Central memory CD8-positive, alpha-beta T cell (primary cell): ENCODE results near the gene CDH20.

Experiments
- ATAC-seq: fragments of 150-1000 bp; cut with Tn5 transposase; replicated peaks from 2 replicates; pipeline ENCODE4 v1.10.0; 2022; ENCODE audit warnings: mild to moderate bottlenecking, moderate FRiP score, moderate number of reproducible peaks; ENCODE audit not compliant: poor library complexity, severe bottlenecking; ENCODE audit errors: extremely low read depth
- DNase-seq, 2 donors: peaks; one replicate each; pipeline ENCODE4 v3.0.0; 2021; ENCODE audit warnings: low spot score in 2 of 2
- H3K27ac Mint-ChIP-seq: one replicate; pipeline ENCODE4 v1.8.0; 2022; ENCODE audit warnings: low read depth, mild to moderate bottlenecking, moderate library complexity, mixed read lengths
- H3K27me3 Mint-ChIP-seq: one replicate; pipeline ENCODE4 v1.8.0; 2022; ENCODE audit warnings: mixed read lengths
- H3K36me3 Mint-ChIP-seq: one replicate; pipeline ENCODE4 v1.8.0; 2022; ENCODE audit warnings: mild to moderate bottlenecking, moderate library complexity, mixed read lengths; ENCODE audit not compliant: insufficient read depth
- H3K4me1 Mint-ChIP-seq: one replicate; pipeline ENCODE4 v1.8.0; 2022; ENCODE audit warnings: mixed read lengths
- H3K4me3 Mint-ChIP-seq: one replicate; pipeline ENCODE4 v1.8.0; 2022; ENCODE audit warnings: mild to moderate bottlenecking, moderate library complexity, mixed read lengths
- H3K9me3 Mint-ChIP-seq: one replicate; pipeline ENCODE4 v1.8.0; 2022; ENCODE audit warnings: mixed read lengths

The CDH20 gene

DNA sequence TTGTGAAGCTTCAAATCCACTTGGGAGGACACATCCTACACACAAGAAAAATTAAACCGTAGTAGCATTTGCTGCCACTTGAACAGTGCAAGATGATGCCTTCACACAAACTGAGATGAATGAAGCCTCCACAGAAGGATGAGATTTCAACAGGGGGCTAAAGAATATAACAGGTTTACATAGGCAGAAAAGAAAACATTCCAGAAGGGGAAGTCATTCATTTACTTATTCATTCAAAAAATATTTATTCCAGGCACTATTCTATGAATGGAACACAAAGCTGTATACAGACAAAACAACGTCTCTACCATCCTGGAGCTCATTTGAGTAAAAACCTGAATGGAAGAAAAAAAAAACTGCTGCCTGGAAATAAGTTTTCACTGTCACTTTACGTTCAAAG lies 170.5 kb downstream of the CDH20 start:
- Mint-ChIP-seq H3K4me3 (no peak overlapping the region), H3K27ac (no peak overlapping the region), H3K27me3 (peaks cover 16% of the 10 kb centered on the region), H3K36me3 (no peaks in the 10 kb centered on the region), H3K4me1 (no peaks in the 10 kb centered on the region), H3K9me3 (peaks cover 10% of the 10 kb centered on the region)
- ATAC-seq (no peak), DNase-seq (no peak)

DNA sequence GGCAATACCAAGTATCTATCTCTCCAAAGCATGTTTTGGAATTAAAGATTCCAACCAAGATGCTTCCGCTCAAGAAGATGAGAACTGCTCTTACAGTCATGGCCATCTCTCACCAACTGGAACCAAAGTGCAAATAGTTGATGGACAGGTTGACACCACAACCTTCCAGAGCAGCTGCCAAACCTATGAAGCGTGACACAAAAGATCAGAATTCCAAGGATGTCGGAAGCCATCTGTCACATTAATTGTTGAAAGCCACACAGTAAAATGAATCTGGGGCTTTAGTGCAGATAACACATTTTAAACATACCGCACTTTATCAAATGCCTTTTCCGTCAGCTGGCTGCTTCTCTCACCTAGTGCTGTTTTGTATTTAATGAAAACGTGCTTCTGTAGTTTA lies 195.7 kb downstream of the CDH20 start:
- H3K9me3 Mint-ChIP-seq: no peaks in the 10 kb centered on the region
- H3K27me3 Mint-ChIP-seq: no peaks in the 10 kb centered on the region
- no peak for ATAC-seq
- no peaks in the 10 kb centered on the region for H3K36me3 Mint-ChIP-seq
- no peak for DNase-seq
- no peak overlapping the region for H3K27ac Mint-ChIP-seq
- H3K4me3 Mint-ChIP-seq: no peak overlapping the region
- H3K4me1 Mint-ChIP-seq: no peaks in the 10 kb centered on the region

DNA sequence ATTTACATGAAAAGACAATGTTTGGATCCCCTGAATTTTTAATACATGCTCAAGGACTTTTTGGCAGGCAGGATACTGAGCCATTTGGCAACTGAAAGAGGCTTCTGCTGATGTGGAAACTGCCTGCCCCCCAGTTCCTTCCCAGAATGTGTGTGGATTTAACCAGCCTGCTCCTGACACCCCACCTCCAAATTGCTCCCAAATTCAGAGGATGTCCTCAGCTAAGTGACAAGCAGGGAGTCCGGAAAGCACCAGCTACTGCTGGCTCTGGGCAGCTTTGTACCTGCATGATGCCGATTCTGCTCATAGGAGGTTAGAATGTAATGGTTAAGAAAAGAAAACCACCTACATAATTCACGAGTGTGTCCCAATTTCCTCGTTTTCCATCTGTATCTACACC lies 197.5 kb downstream of the CDH20 start:
- Mint-ChIP-seq H3K27ac (no peak overlapping the region), H3K4me3 (no peak overlapping the region), H3K27me3 (no peaks in the 10 kb centered on the region), H3K9me3 (no peaks in the 10 kb centered on the region), H3K36me3 (no peaks in the 10 kb centered on the region), H3K4me1 (no peaks in the 10 kb centered on the region)
- no peak for DNase-seq
- ATAC-seq: no peak

DNA sequence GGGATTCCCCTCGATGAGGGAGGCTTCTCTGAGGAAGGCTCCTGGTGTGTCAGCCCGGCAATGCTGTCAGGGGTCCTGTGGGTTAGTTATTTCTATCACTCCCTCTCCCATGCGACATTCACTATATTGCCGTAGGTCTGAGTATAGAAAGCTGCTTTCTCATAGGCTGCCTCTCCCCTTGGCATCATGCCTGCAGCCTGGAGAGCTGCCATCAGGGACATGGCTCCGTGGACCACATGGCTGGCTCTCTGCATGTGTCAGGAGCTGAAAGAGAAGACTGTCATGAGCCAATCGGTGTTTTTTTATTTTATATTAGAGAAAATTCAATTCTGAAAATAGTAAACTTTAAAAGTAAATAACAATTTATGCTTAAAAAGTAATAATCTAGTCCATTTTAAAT lies 198.0 kb downstream of the CDH20 start:
- ATAC-seq (no peak), DNase-seq (no peak)
- H3K4me3 Mint-ChIP-seq: no peak overlapping the region
- H3K36me3 Mint-ChIP-seq: no peaks in the 10 kb centered on the region
- no peak overlapping the region for H3K27ac Mint-ChIP-seq
- no peaks in the 10 kb centered on the region for H3K9me3 Mint-ChIP-seq
- H3K27me3 Mint-ChIP-seq: no peaks in the 10 kb centered on the region
- H3K4me1 Mint-ChIP-seq: no peaks in the 10 kb centered on the region

DNA sequence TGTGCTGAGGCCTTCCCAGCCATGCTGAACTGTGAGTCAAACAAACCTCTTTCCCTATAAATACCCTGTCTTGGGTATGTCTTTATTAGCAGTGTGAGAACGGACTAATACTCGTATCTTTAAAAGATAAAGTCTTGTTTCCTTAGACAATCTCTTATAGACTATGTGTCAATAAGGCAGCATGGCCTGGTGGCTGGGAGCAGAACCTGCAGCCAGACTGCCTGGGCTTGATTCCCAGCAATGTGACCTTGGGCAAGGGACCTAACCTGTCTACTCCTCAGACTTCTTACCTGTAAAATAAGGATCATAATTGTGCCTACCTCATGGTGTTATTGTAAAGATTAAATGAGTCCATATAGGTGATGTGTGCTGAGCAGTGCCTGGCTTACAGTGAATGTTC lies 198.7 kb downstream of the CDH20 start:
- H3K9me3 Mint-ChIP-seq: no peaks in the 10 kb centered on the region
- H3K27ac Mint-ChIP-seq: no peak overlapping the region
- no peak for DNase-seq
- H3K4me1 Mint-ChIP-seq: no peaks in the 10 kb centered on the region
- no peak overlapping the region for H3K4me3 Mint-ChIP-seq
- no peak for ATAC-seq
- no peaks in the 10 kb centered on the region for H3K36me3 Mint-ChIP-seq
- no peaks in the 10 kb centered on the region for H3K27me3 Mint-ChIP-seq

DNA sequence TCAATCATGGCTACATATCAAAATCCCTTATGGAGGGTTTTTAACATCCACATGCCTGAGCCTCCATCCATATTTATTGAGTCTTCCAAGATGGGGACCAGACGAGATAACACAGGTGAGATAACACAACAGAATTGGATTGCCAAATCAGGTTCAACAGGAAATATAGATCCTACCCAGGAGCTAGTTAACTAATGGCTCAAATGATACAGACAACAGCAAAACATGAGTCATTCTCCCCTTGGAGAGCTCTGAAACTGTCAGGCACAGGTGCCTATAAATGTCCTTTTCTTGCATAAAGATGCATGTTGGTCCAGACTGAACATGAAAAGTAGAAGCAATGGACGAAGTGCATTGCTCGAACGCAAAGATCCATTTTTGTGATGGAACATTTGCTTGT lies 202.2 kb downstream of the CDH20 start:
- ATAC-seq: no peak
- H3K4me3 Mint-ChIP-seq: no peak overlapping the region
- DNase-seq: no peak
- no peaks in the 10 kb centered on the region for H3K4me1 Mint-ChIP-seq
- no peaks in the 10 kb centered on the region for H3K36me3 Mint-ChIP-seq
- H3K27ac Mint-ChIP-seq: no peak overlapping the region
- no peaks in the 10 kb centered on the region for H3K27me3 Mint-ChIP-seq
- no peaks in the 10 kb centered on the region for H3K9me3 Mint-ChIP-seq

DNA sequence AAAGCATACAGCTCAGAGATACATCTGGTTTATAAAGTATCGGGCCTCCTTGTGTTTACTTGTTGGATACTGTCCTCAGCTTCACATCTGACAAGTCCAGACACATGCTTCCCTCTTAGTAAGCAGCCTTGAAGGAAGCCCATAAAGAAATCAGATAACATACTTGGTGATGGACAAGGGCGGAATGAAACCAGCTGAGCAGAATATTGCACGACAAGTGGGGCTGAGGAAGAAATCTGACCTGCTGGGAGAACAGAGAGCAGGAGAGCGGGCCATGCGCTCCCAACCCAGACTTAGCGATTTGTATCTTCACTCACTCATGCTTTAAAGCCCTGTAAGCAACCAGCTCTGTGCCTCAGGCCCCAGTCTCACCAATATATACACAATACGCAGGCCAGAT lies 208.4 kb downstream of the CDH20 start:
- Mint-ChIP-seq H3K27ac (no peak overlapping the region), H3K36me3 (no peaks in the 10 kb centered on the region), H3K27me3 (peaks cover 11% of the 10 kb centered on the region), H3K4me1 (no peaks in the 10 kb centered on the region), H3K4me3 (no peak overlapping the region), H3K9me3 (no peaks in the 10 kb centered on the region)
- no peak for DNase-seq
- no peak for ATAC-seq

DNA sequence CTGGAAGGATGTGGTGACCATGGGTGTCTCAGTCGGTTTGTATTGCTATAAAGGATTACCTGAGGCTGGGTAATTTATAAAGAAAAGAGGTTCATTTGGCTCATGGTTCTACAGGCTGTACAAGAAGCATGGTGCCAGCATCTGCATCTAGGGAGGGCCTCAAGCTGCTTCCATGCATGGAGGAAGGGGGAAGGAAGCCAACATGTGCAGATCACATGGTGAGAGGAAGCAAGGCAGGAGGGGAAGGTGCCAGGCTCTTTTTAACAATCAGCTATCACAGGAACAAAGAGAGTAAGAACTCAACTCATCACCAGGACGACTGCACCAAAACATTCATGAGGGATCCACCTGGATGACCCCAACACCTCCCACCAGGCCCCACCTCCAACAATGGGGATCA lies 209.4 kb downstream of the CDH20 start:
- no peak for DNase-seq
- Mint-ChIP-seq H3K27ac (no peak overlapping the region), H3K27me3 (peaks cover 11% of the 10 kb centered on the region), H3K9me3 (no peaks in the 10 kb centered on the region), H3K36me3 (no peaks in the 10 kb centered on the region), H3K4me1 (no peaks in the 10 kb centered on the region), H3K4me3 (no peak overlapping the region)
- ATAC-seq: no peak

DNA sequence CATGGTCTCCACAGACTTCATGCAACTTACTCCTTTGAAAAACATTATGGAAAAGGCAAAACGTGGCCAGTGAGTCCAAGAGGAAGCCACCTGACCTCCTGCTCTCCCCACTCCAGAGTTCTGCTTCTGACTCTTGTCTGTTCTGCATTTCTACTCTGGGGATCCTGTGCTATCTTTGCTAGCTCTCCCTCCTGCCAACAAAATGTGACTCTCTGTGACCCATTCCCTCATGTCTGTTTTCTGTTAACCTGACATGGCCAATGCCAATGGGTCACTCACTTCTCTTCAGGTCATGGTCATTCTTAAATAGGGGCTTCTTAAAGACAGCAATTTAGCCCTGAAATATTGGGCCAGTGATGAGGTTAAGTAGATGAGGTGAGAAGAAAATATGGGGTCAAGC lies 210.3 kb downstream of the CDH20 start:
- peaks cover 11% of the 10 kb centered on the region for H3K27me3 Mint-ChIP-seq
- no peaks in the 10 kb centered on the region for H3K4me1 Mint-ChIP-seq
- ATAC-seq: no peak
- H3K36me3 Mint-ChIP-seq: no peaks in the 10 kb centered on the region
- H3K9me3 Mint-ChIP-seq: no peaks in the 10 kb centered on the region
- no peak for DNase-seq
- no peak overlapping the region for H3K27ac Mint-ChIP-seq
- H3K4me3 Mint-ChIP-seq: no peak overlapping the region

DNA sequence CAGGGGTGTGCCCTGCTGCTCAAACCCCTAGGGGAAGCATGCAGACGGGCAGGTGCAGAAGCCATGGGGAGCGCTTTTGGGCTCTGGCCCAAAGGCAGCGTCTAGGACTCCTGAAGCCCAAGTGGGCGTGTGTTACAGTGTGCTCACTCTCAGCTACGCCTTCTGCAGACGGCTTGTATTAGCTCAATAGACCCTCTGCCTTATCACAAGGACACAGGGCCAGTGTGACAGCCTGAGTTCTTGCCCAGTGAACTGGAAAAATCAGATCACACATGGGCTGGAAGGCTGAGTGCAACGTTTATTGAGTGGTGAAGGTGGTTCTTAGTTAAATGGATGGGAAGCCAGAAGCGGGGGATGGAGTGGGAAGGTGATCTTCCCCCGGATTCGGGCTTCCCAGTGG lies 210.9 kb downstream of the CDH20 start:
- Mint-ChIP-seq H3K36me3 (peaks cover 1% of the 10 kb centered on the region), H3K4me1 (no peaks in the 10 kb centered on the region), H3K27me3 (peaks cover 11% of the 10 kb centered on the region), H3K9me3 (no peaks in the 10 kb centered on the region), H3K27ac (no peak overlapping the region), H3K4me3 (no peak overlapping the region)
- DNase-seq: no peak
- ATAC-seq: no peak

DNA sequence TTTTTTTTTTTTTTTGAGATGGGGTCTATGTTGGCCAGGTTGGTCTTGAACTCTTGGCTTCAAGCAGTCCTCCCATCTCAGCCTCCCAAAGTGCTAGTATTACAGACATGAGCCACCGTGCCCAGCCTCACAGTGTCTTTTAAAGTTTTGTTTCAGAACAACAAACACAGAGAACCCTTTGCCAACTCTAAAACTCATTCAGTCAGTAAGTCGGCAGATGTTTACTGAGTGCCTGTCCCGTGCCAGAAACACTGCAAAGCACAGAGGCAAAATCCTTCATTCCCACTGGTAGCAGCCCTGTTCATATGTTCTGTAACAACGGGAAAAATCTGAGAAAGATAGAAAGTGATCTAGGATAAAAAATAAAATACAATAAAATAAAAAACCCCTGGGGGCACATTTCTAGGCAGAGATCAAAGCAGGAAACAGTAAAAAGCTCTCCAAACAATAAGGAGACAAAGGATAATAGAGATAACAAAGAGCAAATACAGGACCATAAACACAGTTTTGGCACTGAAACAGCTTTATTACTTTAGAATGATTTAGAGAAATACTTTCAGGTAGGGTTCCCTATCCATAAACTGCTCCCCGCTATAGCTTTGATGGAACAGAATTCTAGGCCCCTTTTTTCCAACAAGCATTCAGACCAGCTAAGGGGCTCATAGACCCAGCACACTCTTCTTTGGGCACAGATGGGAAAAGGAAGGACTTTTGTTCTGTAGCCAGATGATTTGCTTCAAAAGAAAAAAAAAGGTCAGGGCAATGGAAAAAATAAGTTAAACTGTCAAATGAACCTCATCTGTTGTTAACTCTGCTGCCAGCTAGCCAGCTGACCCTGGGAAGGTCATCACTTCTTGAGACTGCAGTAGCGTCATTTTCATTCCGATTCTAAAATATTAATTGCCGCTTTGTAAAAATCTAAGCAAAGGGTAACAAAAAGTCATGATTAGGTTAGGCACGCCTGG lies 212.3 kb downstream of the CDH20 start:
- Mint-ChIP-seq H3K27me3 (peaks cover 11% of the 10 kb centered on the region), H3K4me1 (no peaks in the 10 kb centered on the region), H3K4me3 (no peak overlapping the region), H3K9me3 (no peaks in the 10 kb centered on the region), H3K27ac (no peak overlapping the region), H3K36me3 (peaks cover 2% of the 10 kb centered on the region)
- ATAC-seq (no peak), DNase-seq (no peak)

DNA sequence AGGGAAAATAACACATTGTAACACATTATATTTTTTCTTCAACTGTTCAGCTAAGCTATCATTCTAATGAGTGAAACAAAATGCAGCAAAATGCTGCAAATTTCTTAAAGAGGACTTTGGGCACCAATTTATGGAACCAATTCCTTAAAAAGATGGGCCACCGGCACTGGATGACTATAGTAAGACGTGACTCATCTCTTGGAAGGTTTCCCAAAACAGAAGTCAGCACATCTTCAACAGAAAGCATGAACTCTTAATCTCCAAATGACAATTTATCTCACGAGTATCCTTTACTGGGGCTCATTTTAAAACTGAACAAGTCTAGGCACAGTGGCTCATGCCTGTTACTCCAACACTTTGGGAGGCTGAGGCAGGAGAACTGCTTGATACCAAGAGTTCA lies 213.4 kb downstream of the CDH20 start:
- no peak for ATAC-seq
- peaks cover 11% of the 10 kb centered on the region for H3K27me3 Mint-ChIP-seq
- H3K4me3 Mint-ChIP-seq: no peak overlapping the region
- no peak overlapping the region for H3K27ac Mint-ChIP-seq
- no peaks in the 10 kb centered on the region for H3K9me3 Mint-ChIP-seq
- no peaks in the 10 kb centered on the region for H3K4me1 Mint-ChIP-seq
- DNase-seq: no peak
- H3K36me3 Mint-ChIP-seq: peaks cover 2% of the 10 kb centered on the region

DNA sequence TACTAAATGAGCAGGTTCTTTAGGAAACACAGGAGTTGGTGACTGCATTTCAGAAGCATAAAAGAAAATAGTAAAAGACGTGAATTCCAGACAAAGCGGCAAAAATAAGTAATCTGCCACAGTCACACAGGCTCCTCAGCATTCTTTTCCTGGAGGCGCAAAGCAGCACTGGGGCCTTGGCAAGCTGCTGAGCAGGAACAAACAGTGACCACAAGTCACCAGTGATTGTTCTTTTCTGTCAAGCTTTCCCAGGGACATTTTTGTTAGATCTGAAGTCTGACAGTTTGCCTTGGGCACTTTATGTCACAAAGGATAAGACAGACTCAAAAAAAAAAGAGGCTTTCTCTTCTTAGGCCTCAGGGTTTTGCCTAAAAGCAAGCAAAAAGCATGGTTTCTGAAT lies 216.2 kb downstream of the CDH20 start:
- Mint-ChIP-seq H3K36me3 (peaks cover 5% of the 10 kb centered on the region), H3K9me3 (no peaks in the 10 kb centered on the region), H3K27me3 (no peaks in the 10 kb centered on the region), H3K27ac (no peak overlapping the region), H3K4me1 (peaks cover under 1% of the 10 kb centered on the region), H3K4me3 (no peak overlapping the region)
- ATAC-seq (no peak), DNase-seq (no peak)
